Testis (tissue), 3 donors: ENCODE measurements around the gene ISOC2. TPM values are rescaled to one million over a fixed set of nuclear protein-coding genes. Genes with fewer than 3 reads are reported as not detected.

Experiments used
- DNase-seq: peaks from one replicate; pipeline ENCODE4 v3.0.0-alpha.2; 2019
- H3K27ac ChIP-seq, 2 donors: fragments of 200-600 bp; sonication (generic); one replicate each; pipeline ENCODE4 v1.5.1; 2019
- H3K27me3 ChIP-seq: fragments of 200-600 bp; sonication (generic); one replicate; pipeline ENCODE4 v1.5.1; 2019
- H3K36me3 ChIP-seq: fragments of 200-600 bp; sonication (generic); one replicate; pipeline ENCODE4 v1.5.1; 2017; ENCODE audit warnings: low read depth; ENCODE audit errors: missing control alignments
- H3K4me1 ChIP-seq: fragments of 200-600 bp; sonication (generic); one replicate; pipeline ENCODE4 v1.5.1; 2019
- H3K4me3 ChIP-seq, 2 donors: fragments of 200-600 bp; sonication (generic); one replicate each; pipeline ENCODE4 v1.5.1; 2017 to 2019
- H3K9me3 ChIP-seq: fragments of 200-600 bp; sonication (generic); one replicate; pipeline ENCODE4 v1.5.1; 2017
- CTCF ChIP-seq, 3 experiments: fragments of 450-650 bp in 2 of 3; fragments of 200-600 bp in 1 of 3; sonication (generic) in 1 of 3; IDR thresholded peaks; one replicate each; pipeline ENCODE4 v1.5.1; 2016 to 2019; ENCODE audit warnings: antibody characterized with exemption in 3 of 3, mild to moderate bottlenecking in 2 of 3, moderate library complexity in 1 of 3
- POLR2A ChIP-seq: fragments of 450-650 bp; IDR thresholded peaks from one replicate; pipeline ENCODE4 v1.6.1; 2017; ENCODE audit warnings: antibody characterized with exemption, mild to moderate bottlenecking, moderate library complexity
- WGBS, 2 donors: methylation state at CpG; one replicate each; pipeline ENCODE4 v1.1.5; 2018; 5-methylcytosine and 5-hydroxymethylcytosine counted together
- intact Hi-C: fragments of 100-400 bp; cut with DNase I; formaldehyde crosslinking; loops from one replicate; pipeline ENCODE4 v1.15.1; 2023; ENCODE audit warnings: low total_unique reads
- polyA plus RNA-seq: library from polyadenylated mRNA; stranded (reverse); fragments of 350-450 nt; fragmentation: Illumina TruSeq; extraction: RNeasy Lipid Tissue Mini Kit (QIAGEN cat#74804); gene quantifications from one replicate; pipeline ENCODE4 v1.2.3, GENCODE V29; 2014; ENCODE audit warnings: low read depth, low replicate concordance; ENCODE audit not compliant: insufficient read depth
- total RNA-seq, 2 donors: library from RNA; depleted of rRNA; stranded (reverse); fragments of >200 nt; gene quantifications; one replicate each; pipeline ENCODE4 v1.2.3, GENCODE V29; 2016

The ISOC2 gene
- total and polyA plus RNA-seq, 3 donors from 2014 or later, result 79.1 to 107 (median 98.5) TPM

GRCh38 chr19:55483706-55484592 is 22.5 kb upstream of the ISOC2 start:
- DNase-seq, result no peak
- intact Hi-C loops, result no loop called here
- peak overlapping the region in 1 of 2 donors; percentile 94 for H3K27ac ChIP-seq
- TF ChIP-seq POLR2A (no peak), CTCF (IDR thresholded peaks at IDR 0.05) (no peak)
- 35 to 68% methylated on average over 15 to 46 of the region's 46 CpGs for WGBS, 2 donors
- no peaks in the 10 kb centered on the region for H3K27me3 ChIP-seq
- no peaks in the 10 kb centered on the region for H3K36me3 ChIP-seq
- H3K4me1 ChIP-seq, result peaks cover 58% of the 10 kb centered on the region
- peak overlapping the region; percentile 57 to 74 for H3K4me3 ChIP-seq
- H3K9me3 ChIP-seq, result no peaks in the 10 kb centered on the region

GRCh38 chr19:55482967-55483705 is 21.7 kb upstream of the ISOC2 start:
- Histone ChIP-seq H3K4me1 (peaks cover 63% of the 10 kb centered on the region), H3K27me3 (no peaks in the 10 kb centered on the region), H3K36me3 (no peaks in the 10 kb centered on the region), H3K9me3 (no peaks in the 10 kb centered on the region), H3K27ac (no peak overlapping the region), H3K4me3 (peak overlapping the region in 1 of 2 donors; percentile 34)
- no peak for TF ChIP-seq CTCF (IDR thresholded peaks at IDR 0.05)
- TF ChIP-seq POLR2A, result no peak
- 79 to 83% methylated on average over 29 to 46 of the region's 47 CpGs for WGBS, 2 donors
- DNase-seq, result no peak
- intact Hi-C loops, result no loop called here

- Histone ChIP-seq H3K9me3 (no peaks in the 10 kb centered on the region), H3K27ac (no peak overlapping the region), H3K4me1 (peaks cover 61% of the 10 kb centered on the region), H3K36me3 (no peaks in the 10 kb centered on the region), H3K4me3 (peak overlapping the region in 1 of 2 donors; percentile 34), H3K27me3 (no peaks in the 10 kb centered on the region)
- DNase-seq, result no peak
- intact Hi-C loops, result no loop called here
- TF ChIP-seq CTCF (IDR thresholded peaks at IDR 0.05), result no peak
- no peak for TF ChIP-seq POLR2A
- WGBS, 2 donors, result 65 to 75% methylated on average over 24 to 42 of the region's 83 CpGs
Observed at GRCh38 chr19:55482156-55482961, 20.9 kb upstream of the ISOC2 start.

GRCh38 chr19:55481794-55482155 is 20.3 kb upstream of the ISOC2 start:
- no peaks in the 10 kb centered on the region for H3K9me3 ChIP-seq
- no peak overlapping the region for H3K27ac ChIP-seq
- TF ChIP-seq CTCF (IDR thresholded peaks at IDR 0.05) (no peak), POLR2A (no peak)
- DNase-seq, result no peak
- WGBS, 2 donors, result 46% methylated on average over 11 of the region's 40 CpGs; no CpG with 5 or more reads in 1 of the 2 donors
- no peaks in the 10 kb centered on the region for H3K36me3 ChIP-seq
- H3K27me3 ChIP-seq, result no peaks in the 10 kb centered on the region
- peaks cover 56% of the 10 kb centered on the region for H3K4me1 ChIP-seq
- peak overlapping the region in 1 of 2 donors; percentile 34 for H3K4me3 ChIP-seq
- intact Hi-C loops, result no loop called here
